Neural cell (in vitro differentiated cells): ENCODE measurements around the gene SLC5A11. TPM values are rescaled to one million over a fixed set of nuclear protein-coding genes. Genes with fewer than 3 reads are reported as not detected.

ENCODE experiments used
- H2AFZ ChIP-seq: fragments of 200-600, 300-800 bp; sonication (generic), shearing (Covaris generic); 2 replicates; pipeline ENCODE4 v1.6.0; 2014; ENCODE audit warnings: low read depth, mild to moderate bottlenecking, antibody characterized with exemption, low read length, moderate library complexity
- H3F3A ChIP-seq: fragments of 200-600 bp; shearing (Covaris generic); 2 replicates; pipeline ENCODE4 v1.6.1; 2016; ENCODE audit warnings: mild to moderate bottlenecking, moderate library complexity, mixed read lengths, antibody characterized with exemption, low read length; ENCODE audit not compliant: insufficient read depth, poor library complexity, severe bottlenecking
- H3K27ac ChIP-seq: fragments of 200-600, 300-800 bp; sonication (generic), shearing (Covaris generic); 2 replicates; pipeline ENCODE4 v1.5.1; 2014; ENCODE audit warnings: mild to moderate bottlenecking, low read length, moderate library complexity
- H3K27me3 ChIP-seq: fragments of 300-800, 200-600 bp; sonication (generic), shearing (Covaris generic); 2 replicates; pipeline ENCODE4 v1.6.0; 2014; ENCODE audit warnings: mild to moderate bottlenecking, low read depth, low read length, moderate library complexity; ENCODE audit not compliant: insufficient read depth
- H3K36me3 ChIP-seq: fragments of 300-800, 200-600 bp; sonication (generic), shearing (Covaris generic); 2 replicates; pipeline ENCODE4 v1.5.1; 2014; ENCODE audit warnings: mild to moderate bottlenecking, antibody characterized with exemption, low read length, moderate library complexity; ENCODE audit not compliant: insufficient read depth
- H3K4me2 ChIP-seq: fragments of 300-800, 200-600 bp; sonication (generic), shearing (Covaris generic); 2 replicates; pipeline ENCODE4 v1.6.0; 2014; ENCODE audit warnings: mild to moderate bottlenecking, low read length
- H3K4me3 ChIP-seq: fragments of 300-800, 200-600 bp; sonication (generic), shearing (Covaris generic); 2 replicates; pipeline ENCODE4 v1.5.1; 2014; ENCODE audit warnings: mild to moderate bottlenecking, low read length, moderate library complexity
- H3K79me2 ChIP-seq: fragments of 200-600 bp; shearing (Covaris generic); replicated peaks from 2 replicates; pipeline ENCODE4 v1.6.0; 2014; ENCODE audit warnings: mild to moderate bottlenecking, low read length, moderate library complexity; ENCODE audit not compliant: insufficient read depth
- H3K9ac ChIP-seq: fragments of 300-800, 200-600 bp; sonication (generic), shearing (Covaris generic); 2 replicates; pipeline ENCODE4 v1.6.1; 2016; ENCODE audit warnings: mild to moderate bottlenecking, low read length, mixed read lengths
- H3K9me2 ChIP-seq: fragments of 200-600 bp; shearing (Covaris generic); 2 replicates; pipeline ENCODE4 v1.6.1; 2016; ENCODE audit warnings: mild to moderate bottlenecking, low read length, mixed read lengths; ENCODE audit not compliant: insufficient read depth
- H3K9me3 ChIP-seq: fragments of 200-600, 300-800 bp; sonication (generic), shearing (Covaris generic); 2 replicates; pipeline ENCODE4 v1.6.1; 2016; ENCODE audit warnings: mild to moderate bottlenecking, mixed run types, low read length, moderate library complexity, mixed read lengths
- H4K20me1 ChIP-seq: fragments of 200-600 bp; shearing (Covaris generic); 2 replicates; pipeline ENCODE4 v1.6.1; 2016; ENCODE audit warnings: mild to moderate bottlenecking, mixed run types; ENCODE audit not compliant: insufficient read depth
- CTCF ChIP-seq: fragments of 450-650 bp; IDR thresholded peaks from 2 replicates; pipeline ENCODE4 v1.5.1; 2014; ENCODE audit warnings: antibody characterized with exemption, mild to moderate bottlenecking, moderate library complexity; ENCODE audit not compliant: poor library complexity, severe bottlenecking
- EP300 ChIP-seq: fragments of 450-650 bp; conservative IDR thresholded peaks from 2 replicates; pipeline ENCODE4 v1.6.1; 2014; ENCODE audit warnings: antibody characterized with exemption, mild to moderate bottlenecking, moderate library complexity; ENCODE audit not compliant: poor library complexity, severe bottlenecking
- EZH2 ChIP-seq: fragments of 200-600, 300-800 bp; shearing (Covaris generic), sonication (generic); IDR thresholded peaks from 2 replicates; pipeline ENCODE4 v1.6.1; 2014; ENCODE audit warnings: antibody characterized with exemption, low read length, borderline replicate concordance, mild to moderate bottlenecking; ENCODE audit not compliant: insufficient read depth, poor library complexity, severe bottlenecking
- MXI1 ChIP-seq: fragments of 450-650 bp; conservative IDR thresholded peaks from 2 replicates; pipeline ENCODE4 v1.6.1; 2014; ENCODE audit warnings: antibody characterized with exemption, mild to moderate bottlenecking; ENCODE audit not compliant: poor library complexity, severe bottlenecking
- POLR2AphosphoS5 ChIP-seq: IDR thresholded peaks from 2 replicates; pipeline ENCODE4 v1.6.1; 2012
- RAD21 ChIP-seq: fragments of 450-650 bp; conservative IDR thresholded peaks from 2 replicates; pipeline ENCODE4 v1.6.1; 2014; ENCODE audit warnings: antibody characterized with exemption, mild to moderate bottlenecking, moderate library complexity
- REST ChIP-seq: IDR thresholded peaks from 2 replicates; pipeline ENCODE4 v1.6.1; 2012; ENCODE audit warnings: borderline replicate concordance
- SMC3 ChIP-seq: fragments of 450-650 bp; conservative IDR thresholded peaks from 2 replicates; pipeline ENCODE4 v1.6.1; 2014; ENCODE audit warnings: antibody characterized with exemption, mild to moderate bottlenecking, moderate library complexity; ENCODE audit not compliant: poor library complexity
- TAF1 ChIP-seq: IDR thresholded peaks from 2 replicates; pipeline ENCODE4 v1.6.1; 2012; ENCODE audit warnings: low read depth
- polyA plus RNA-seq: library from polyadenylated mRNA; depleted of rRNA; stranded (reverse); fragments of >200 nt; gene quantifications from 2 replicates; pipeline ENCODE4 v1.2.3, GENCODE V29; 2014

The SLC5A11 gene
- polyA plus RNA-seq, 1 donor from 2014 or later = not detected

- H3K4me3 ChIP-seq = no peak overlapping the region
- no peak overlapping the region for H3K4me2 ChIP-seq
- H3K27ac ChIP-seq = no peak overlapping the region
- peaks cover 8% of the 10 kb centered on the region for H3K36me3 ChIP-seq
- H3K9me2 ChIP-seq = no peaks in the 10 kb centered on the region
- H3K79me2 ChIP-seq = no peaks in the 10 kb centered on the region
- no peaks in the 10 kb centered on the region for H4K20me1 ChIP-seq
- no peaks in the 10 kb centered on the region for H3K9me3 ChIP-seq
- H3F3A ChIP-seq = no peaks in the 10 kb centered on the region
- H2AFZ ChIP-seq = no peak overlapping the region
- H3K27me3 ChIP-seq = no peaks in the 10 kb centered on the region
- TF ChIP-seq POLR2AphosphoS5 (no peak), EP300 (no peak), RAD21 (no peak), TAF1 (no peak), REST (no peak), EZH2 (no peak), MXI1 (no peak), SMC3 (no peak), CTCF (no peak)
- no peak overlapping the region for H3K9ac ChIP-seq
Observed at GRCh38 chr16:24920568-24920967, 74.8 kb downstream of the SLC5A11 start.

DNA sequence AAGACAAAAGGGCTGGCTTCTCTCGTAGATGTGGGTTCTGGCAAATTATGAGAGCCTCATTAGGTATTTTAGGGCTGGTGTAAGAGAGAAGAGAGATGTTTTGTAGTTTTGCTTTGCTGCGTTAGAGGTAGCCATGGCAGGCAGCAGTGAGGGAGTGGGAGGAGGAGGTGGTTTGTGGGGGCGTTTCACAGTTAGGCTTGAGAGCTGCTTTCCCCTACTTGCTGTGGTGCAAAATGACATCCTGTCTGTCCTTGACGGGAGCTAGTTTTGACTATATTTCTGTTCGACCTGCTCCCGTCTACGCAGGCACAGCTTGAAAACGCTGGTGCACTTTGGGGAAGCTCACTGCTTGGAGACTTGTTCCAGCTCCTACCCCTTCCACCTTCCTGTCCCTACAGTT is 75.5 kb downstream of the SLC5A11 start:
- no peaks in the 10 kb centered on the region for H3K79me2 ChIP-seq
- H3F3A ChIP-seq = no peaks in the 10 kb centered on the region
- H4K20me1 ChIP-seq = no peaks in the 10 kb centered on the region
- no peaks in the 10 kb centered on the region for H3K27me3 ChIP-seq
- no peak overlapping the region for H3K27ac ChIP-seq
- no peaks in the 10 kb centered on the region for H3K9me2 ChIP-seq
- H3K9ac ChIP-seq = no peak overlapping the region
- no peaks in the 10 kb centered on the region for H3K9me3 ChIP-seq
- H3K36me3 ChIP-seq = peaks cover 8% of the 10 kb centered on the region
- no peak for TF ChIP-seq EP300
- TF ChIP-seq REST = no peak
- TF ChIP-seq SMC3 = no peak
- no peak for TF ChIP-seq EZH2
- TF ChIP-seq RAD21 = no peak
- no peak for TF ChIP-seq MXI1
- no peak for TF ChIP-seq POLR2AphosphoS5
- no peak for TF ChIP-seq CTCF
- TF ChIP-seq TAF1 = no peak
- no peak overlapping the region for H2AFZ ChIP-seq
- H3K4me2 ChIP-seq = no peak overlapping the region
- H3K4me3 ChIP-seq = no peak overlapping the region
